Measurements from ENCODE around the gene BUB3.
A peak's percentile ranks its signal among the peaks of the same experiment; 100 is the strongest.

BUB3 gene

DNA sequence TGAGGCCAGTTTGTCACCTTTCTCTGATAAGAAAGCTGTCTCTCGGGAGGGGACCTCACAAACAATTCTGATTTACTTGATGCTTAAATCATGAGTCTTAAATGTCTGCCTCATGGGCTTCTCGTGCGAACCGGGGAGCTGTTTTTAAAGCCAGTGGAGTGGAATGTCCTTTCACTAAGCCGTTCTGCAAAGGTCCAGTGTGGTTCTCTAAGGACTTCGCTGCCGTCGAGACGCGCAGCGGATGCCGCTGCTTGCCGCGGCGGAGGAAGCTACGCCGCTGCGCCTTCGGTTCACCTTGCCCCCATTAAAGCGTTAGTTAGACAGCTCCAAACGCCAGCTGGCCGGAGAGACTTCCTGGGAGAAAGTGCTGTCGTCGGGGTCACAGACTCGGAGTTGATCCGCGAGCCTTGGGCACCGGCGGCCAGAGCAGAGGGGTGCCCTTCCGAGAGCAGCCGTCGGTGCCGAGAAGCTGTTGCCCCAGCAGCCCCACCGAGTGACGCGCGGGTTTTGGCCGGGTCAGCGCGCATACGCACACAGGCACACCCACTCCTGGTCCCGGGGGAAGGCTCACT lies 19.8 kb upstream of the BUB3 start:
- TF ChIP-seq NFIC (IDR thresholded peaks at IDR 0.05): no peak
- no peak for TF ChIP-seq CEBPB (IDR thresholded peaks at IDR 0.05)
- TF ChIP-seq EP300 (IDR thresholded peaks at IDR 0.05; ENCODE audit: borderline replicate concordance): no peak
- no peak for TF ChIP-seq EGR1 (IDR thresholded peaks at IDR 0.05)
- TF ChIP-seq CREB1 (IDR thresholded peaks at IDR 0.05; ENCODE audit: low read depth): no peak
- no peak for TF ChIP-seq YY1 (IDR thresholded peaks at IDR 0.05; ENCODE audit: low read depth)
- TF ChIP-seq, protein P1, sequence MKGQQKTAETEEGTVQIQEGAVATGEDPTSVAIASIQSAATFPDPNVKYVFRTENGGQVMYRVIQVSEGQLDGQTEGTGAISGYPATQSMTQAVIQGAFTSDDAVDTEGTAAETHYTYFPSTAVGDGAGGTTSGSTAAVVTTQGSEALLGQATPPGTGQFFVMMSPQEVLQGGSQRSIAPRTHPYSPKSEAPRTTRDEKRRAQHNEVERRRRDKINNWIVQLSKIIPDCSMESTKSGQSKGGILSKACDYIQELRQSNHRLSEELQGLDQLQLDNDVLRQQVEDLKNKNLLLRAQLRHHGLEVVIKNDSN (IDR thresholded peaks at IDR 0.05): no peak
- TF ChIP-seq, protein P2, sequence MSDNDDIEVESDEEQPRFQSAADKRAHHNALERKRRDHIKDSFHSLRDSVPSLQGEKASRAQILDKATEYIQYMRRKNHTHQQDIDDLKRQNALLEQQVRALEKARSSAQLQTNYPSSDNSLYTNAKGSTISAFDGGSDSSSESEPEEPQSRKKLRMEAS (IDR thresholded peaks at IDR 0.05): no peak
- TF ChIP-seq TCF12 (IDR thresholded peaks at IDR 0.05; ENCODE audit: low read depth): no peak

DNA sequence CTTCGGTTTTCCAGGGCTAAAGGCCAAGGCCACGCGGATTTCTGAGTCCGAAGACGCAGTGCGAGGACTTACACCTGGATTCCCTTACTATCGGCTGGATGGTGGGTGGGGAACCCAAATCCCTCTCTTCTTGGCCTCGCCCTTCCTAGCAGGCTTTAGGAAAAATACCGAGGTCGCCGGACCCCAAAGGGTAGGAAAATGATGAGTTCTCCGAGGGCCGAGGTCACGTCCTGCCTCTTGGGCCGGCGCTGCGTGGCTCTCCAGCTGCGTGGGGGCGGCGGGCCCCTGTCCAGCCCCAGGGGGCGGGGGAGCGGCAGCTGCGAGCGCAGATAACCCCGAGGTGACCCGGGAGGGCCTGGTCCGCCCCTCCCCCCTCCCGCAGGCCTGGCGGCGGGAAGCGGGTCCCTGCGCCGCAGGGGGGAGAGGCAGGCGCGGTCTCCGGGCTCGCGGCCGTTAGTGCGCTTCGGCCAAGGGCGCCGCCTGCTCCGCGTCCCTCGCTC lies 19.2 kb upstream of the BUB3 start:
- TF ChIP-seq FOXM1 (IDR thresholded peaks at IDR 0.05; ENCODE audit: borderline replicate concordance, low read depth): no peak
- TF ChIP-seq, protein P2 (IDR thresholded peaks at IDR 0.05): peak; percentile 69; the same call in 1 of the 2 replicates

DNA sequence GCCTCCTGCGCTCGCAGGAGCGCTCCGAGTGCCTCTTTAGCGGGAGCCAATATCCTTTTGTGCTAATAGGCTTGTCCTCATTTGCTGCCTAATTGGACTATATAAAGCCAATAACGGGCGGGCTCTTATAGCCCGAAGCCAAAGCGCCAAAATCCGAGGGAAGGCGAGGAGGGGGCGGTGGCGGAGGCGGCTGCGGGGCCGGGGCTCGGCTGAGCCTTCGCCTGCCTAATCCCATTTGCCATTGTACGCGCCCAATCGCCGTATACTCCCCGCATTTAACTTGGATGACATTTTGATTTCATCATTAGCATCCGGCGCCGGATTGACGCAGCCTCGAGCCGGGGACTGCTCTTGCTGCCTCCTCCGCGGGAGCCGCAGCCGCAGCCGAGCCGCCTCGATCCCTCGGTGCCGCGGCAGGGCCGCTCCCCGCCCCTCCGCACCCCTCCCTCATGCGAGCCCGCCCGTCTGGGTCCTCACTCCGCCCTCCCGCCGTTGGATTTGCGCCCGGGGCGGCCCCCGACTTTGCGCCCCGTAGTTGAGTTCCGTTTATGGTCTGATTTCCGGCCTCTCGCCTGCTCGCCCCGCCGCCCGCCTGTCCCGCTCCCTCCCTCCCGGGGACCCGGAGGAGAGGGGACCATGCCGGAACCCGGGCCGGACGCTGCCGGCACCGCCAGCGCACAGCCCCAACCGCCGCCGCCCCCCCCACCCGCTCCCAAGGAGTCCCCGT lies 18.6 kb upstream of the BUB3 start, which contains the start of gene HMX3:
TSS of gene HMX3 (plus strand) at position 556 of the 727 bp plus-strand sequence. CDS start at position 637, 81 bp downstream.
- TF ChIP-seq, protein P1 (IDR thresholded peaks at IDR 0.05): no peak
- TF ChIP-seq EGR1 (IDR thresholded peaks at IDR 0.05) (no peak), TEAD4 (IDR thresholded peaks at IDR 0.05) (no peak), FOXM1 (IDR thresholded peaks at IDR 0.05; ENCODE audit: borderline replicate concordance, low read depth) (no peak), YY1 (IDR thresholded peaks at IDR 0.05; ENCODE audit: low read depth) (no peak), EP300 (IDR thresholded peaks at IDR 0.05; ENCODE audit: borderline replicate concordance) (no peak), CREB1 (IDR thresholded peaks at IDR 0.05; ENCODE audit: low read depth) (no peak), TCF12 (IDR thresholded peaks at IDR 0.05; ENCODE audit: low read depth) (no peak), RAD21 (IDR thresholded peaks at IDR 0.05; ENCODE audit: low read depth) (peak; percentile 2; the same call in 1 of the 2 replicates), NFIC (IDR thresholded peaks at IDR 0.05) (peak; percentile 26; the same call in 1 of the 2 replicates), CEBPB (IDR thresholded peaks at IDR 0.05) (no peak), ZBTB7A (IDR thresholded peaks at IDR 0.05; ENCODE audit: low read depth) (no peak; the same call in none of the 2 replicates), TAF1 (IDR thresholded peaks at IDR 0.05; ENCODE audit: low read depth) (0 out of 2 replicates have a peak, but pooled peaks have one; percentile 14)
- TF ChIP-seq, protein P2 (IDR thresholded peaks at IDR 0.05): peak; percentile 54; the same call in 1 of the 2 replicates
- TF ChIP-seq, protein P3, sequence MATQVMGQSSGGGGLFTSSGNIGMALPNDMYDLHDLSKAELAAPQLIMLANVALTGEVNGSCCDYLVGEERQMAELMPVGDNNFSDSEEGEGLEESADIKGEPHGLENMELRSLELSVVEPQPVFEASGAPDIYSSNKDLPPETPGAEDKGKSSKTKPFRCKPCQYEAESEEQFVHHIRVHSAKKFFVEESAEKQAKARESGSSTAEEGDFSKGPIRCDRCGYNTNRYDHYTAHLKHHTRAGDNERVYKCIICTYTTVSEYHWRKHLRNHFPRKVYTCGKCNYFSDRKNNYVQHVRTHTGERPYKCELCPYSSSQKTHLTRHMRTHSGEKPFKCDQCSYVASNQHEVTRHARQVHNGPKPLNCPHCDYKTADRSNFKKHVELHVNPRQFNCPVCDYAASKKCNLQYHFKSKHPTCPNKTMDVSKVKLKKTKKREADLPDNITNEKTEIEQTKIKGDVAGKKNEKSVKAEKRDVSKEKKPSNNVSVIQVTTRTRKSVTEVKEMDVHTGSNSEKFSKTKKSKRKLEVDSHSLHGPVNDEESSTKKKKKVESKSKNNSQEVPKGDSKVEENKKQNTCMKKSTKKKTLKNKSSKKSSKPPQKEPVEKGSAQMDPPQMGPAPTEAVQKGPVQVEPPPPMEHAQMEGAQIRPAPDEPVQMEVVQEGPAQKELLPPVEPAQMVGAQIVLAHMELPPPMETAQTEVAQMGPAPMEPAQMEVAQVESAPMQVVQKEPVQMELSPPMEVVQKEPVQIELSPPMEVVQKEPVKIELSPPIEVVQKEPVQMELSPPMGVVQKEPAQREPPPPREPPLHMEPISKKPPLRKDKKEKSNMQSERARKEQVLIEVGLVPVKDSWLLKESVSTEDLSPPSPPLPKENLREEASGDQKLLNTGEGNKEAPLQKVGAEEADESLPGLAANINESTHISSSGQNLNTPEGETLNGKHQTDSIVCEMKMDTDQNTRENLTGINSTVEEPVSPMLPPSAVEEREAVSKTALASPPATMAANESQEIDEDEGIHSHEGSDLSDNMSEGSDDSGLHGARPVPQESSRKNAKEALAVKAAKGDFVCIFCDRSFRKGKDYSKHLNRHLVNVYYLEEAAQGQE (IDR thresholded peaks at IDR 0.05; ENCODE audit: low read depth): no peak

DNA sequence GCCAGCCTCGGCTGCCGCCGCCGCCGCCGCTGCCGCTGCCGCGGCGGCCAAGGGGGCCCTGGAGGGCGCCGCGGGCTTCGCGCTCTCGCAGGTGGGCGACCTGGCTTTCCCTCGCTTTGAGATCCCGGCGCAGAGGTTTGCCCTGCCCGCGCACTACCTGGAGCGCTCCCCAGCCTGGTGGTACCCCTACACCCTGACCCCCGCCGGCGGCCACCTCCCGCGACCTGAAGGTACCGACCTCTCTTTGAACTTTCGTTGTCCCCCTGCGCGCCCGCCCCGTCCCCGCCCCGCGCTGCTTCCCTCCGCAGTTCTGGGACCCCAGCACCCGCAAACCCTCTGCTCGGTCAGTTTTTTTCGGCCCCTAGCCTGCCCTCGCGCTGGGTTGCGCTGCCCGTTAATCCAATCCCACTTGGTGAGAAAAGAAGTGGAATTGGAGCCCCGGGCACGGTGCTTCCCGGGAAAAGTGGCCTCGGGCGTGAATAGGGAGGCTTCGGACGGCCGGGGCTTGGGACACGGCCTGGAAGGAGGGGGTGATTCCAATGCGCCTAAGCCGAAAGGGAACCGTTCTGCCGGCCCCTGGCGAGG lies 17.9 kb upstream of the BUB3 start:
- TF ChIP-seq RAD21 (IDR thresholded peaks at IDR 0.05; ENCODE audit: low read depth) (no peak), FOXM1 (IDR thresholded peaks at IDR 0.05; ENCODE audit: borderline replicate concordance, low read depth) (no peak)
- TF ChIP-seq, protein P2 (IDR thresholded peaks at IDR 0.05): no peak

DNA sequence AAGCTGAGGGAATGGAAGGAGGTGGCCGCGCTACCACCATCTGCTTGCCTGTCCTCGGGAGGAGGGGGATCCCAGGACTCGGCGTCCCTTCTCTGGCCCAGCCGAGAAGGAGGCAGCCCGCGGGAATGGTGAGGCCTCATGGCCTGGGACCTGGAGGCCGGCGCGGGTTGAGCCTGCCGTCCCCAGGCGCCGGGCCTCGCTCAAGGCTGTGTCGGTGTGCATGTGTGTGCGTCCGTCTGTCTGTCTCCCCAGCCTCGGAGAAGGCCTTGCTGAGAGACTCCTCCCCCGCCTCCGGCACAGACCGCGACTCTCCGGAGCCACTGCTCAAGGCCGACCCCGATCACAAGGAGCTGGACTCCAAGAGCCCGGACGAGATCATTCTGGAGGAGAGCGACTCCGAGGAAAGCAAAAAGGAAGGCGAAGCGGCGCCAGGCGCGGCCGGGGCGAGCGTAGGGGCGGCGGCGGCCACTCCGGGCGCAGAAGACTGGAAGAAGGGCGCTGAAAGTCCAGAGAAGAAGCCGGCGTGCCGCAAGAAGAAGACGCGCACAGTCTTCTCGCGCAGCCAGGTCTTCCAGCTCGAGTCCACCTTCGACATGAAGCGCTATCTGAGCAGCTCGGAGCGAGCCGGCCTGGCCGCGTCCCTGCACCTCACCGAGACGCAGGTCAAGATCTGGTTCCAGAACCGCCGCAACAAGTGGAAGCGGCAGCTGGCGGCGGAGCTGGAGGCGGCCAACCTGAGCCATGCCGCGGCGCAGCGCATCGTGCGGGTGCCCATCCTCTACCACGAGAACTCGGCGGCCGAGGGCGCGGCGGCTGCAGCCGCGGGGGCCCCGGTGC lies 17.2 kb upstream of the BUB3 start:
- TF ChIP-seq FOXM1 (IDR thresholded peaks at IDR 0.05; ENCODE audit: borderline replicate concordance, low read depth) (no peak), ZBTB7A (IDR thresholded peaks at IDR 0.05; ENCODE audit: low read depth) (no peak), CEBPB (IDR thresholded peaks at IDR 0.05) (no peak), CREB1 (IDR thresholded peaks at IDR 0.05; ENCODE audit: low read depth) (no peak), TAF1 (IDR thresholded peaks at IDR 0.05; ENCODE audit: low read depth) (no peak), EGR1 (IDR thresholded peaks at IDR 0.05) (no peak), RAD21 (IDR thresholded peaks at IDR 0.05; ENCODE audit: low read depth) (no peak), TCF12 (IDR thresholded peaks at IDR 0.05; ENCODE audit: low read depth) (no peak), NFIC (IDR thresholded peaks at IDR 0.05) (no peak)
- TF ChIP-seq, protein P1 (IDR thresholded peaks at IDR 0.05): no peak
- TF ChIP-seq, protein P2 (IDR thresholded peaks at IDR 0.05): no peak

Data from Ishikawa (cell line).